ENCODE results near the gene OLFM1. TPM values are rescaled to one million over a fixed set of nuclear protein-coding genes. Genes with fewer than 3 reads are reported as not detected.

Gene OLFM1
- total and polyA plus RNA-seq, 9 of the 15 experiments (the other 6 are each of a cell fraction or from before 2014, with no cell fraction given): not detected

- CTCF ChIA-PET (ENCODE audit: low intra/inter-chr PET ratio): no interaction called here
- Histone ChIP-seq H3K27me3 (ENCODE audit: control insufficient read depth in 2 of 2, insufficient read depth in 2 of 2, low read length in 2 of 2) (peaks cover 0 to 10% of the 10 kb centered on the region in 2 experiments; a peak in 2 of 5 replicates), H3K4me3 (no peak overlapping the region), H3K27ac (ENCODE audit: extremely low read depth, low read depth, low read length) (no peak overlapping the region), H3K9me3 (replicated peaks; ENCODE audit: control insufficient read depth, insufficient read depth, low read depth, low read length) (no peaks in the 10 kb centered on the region), H3K4me2 (ENCODE audit: insufficient read depth, low read length) (no peak overlapping the region), H2AFZ (ENCODE audit: low read depth, low read length) (no peak overlapping the region), H3K9ac (ENCODE audit: insufficient read depth in 1 of 2, low read depth in 2 of 2, low read length in 2 of 2) (no peak overlapping the region), H3K4me1 (replicated peaks in 1 of 2; ENCODE audit: control insufficient read depth in 2 of 2, insufficient read depth in 2 of 2, low read length in 2 of 2) (no peaks in the 10 kb centered on the region), H4K20me1 (replicated peaks; ENCODE audit: control insufficient read depth, insufficient read depth, low read length) (peaks cover 5% of the 10 kb centered on the region; the same call in 1 of the 2 replicates), H3K79me2 (ENCODE audit: control insufficient read depth, insufficient read depth, low read length) (no peaks in the 10 kb centered on the region), H3K9me1 (ENCODE audit: control insufficient read depth, insufficient read depth, low read length) (no peaks in the 10 kb centered on the region), H3K36me3 (ENCODE audit: control insufficient read depth, insufficient read depth, low read length) (no peaks in the 10 kb centered on the region)
- ATAC-seq (no peak), FAIRE-seq (no peak), DNase-seq (ENCODE audit: extremely low read depth in 1 of 4, low spot score in 3 of 4) (no peak)
- BruUV-seq (replicated peaks): no TSS peak
- intact Hi-C loops (cut with micrococcal nuclease) (no loop called here), in situ Hi-C loops (cut with MboI) (no loop called here)
- WGBS (ENCODE audit: insufficient coverage, low coverage, missing lambda C conversion rate): under 1% methylated on average over 9 of the region's 9 CpGs
- TF ChIP-seq SIN3B (IDR thresholded peaks at IDR 0.05; ENCODE audit: low read depth): no peak
- TF ChIP-seq DLX4 (CRISPR knock-in tag; IDR thresholded peaks at IDR 0.05): no peak
- TF ChIP-seq JUNB (CRISPR knock-in tag; conservative IDR thresholded peaks at IDR 0.05): no peak
- no peak for TF ChIP-seq PURB (CRISPR knock-in tag; IDR thresholded peaks at IDR 0.05; ENCODE audit: low read depth)
- TF ChIP-seq MCM3 (IDR thresholded peaks at IDR 0.05): no peak
- TF ChIP-seq ZNF592 (IDR thresholded peaks at IDR 0.05): no peak
- TF ChIP-seq ZNF639 (CRISPR knock-in tag; conservative IDR thresholded peaks at IDR 0.05 in 1 of 2, IDR thresholded peaks at IDR 0.05 in 1 of 2): no peak
- no peak for TF ChIP-seq E2F3 (CRISPR knock-in tag; IDR thresholded peaks at IDR 0.05)
- no peak for TF ChIP-seq KAT2B (IDR thresholded peaks at IDR 0.05; ENCODE audit: low read depth, low read length)
- POLR2A ChIA-PET: no interaction called here
These were observed 9.0 kb downstream of the OLFM1 start for GRCh38 chr9:135096408-135096895.

All from K562 (cell line).